Esophagus squamous epithelium (tissue), 5 donors: ENCODE measurements around the gene FCHSD1. TPM values are rescaled to one million over a fixed set of nuclear protein-coding genes. Genes with fewer than 3 reads are reported as not detected.

Experiments
- DNase-seq: peaks from one replicate; lab custom pipeline; 2025; lab: John Stamatoyannopoulos, UW
- H3K27ac ChIP-seq, 4 donors: fragments of 200-600 bp; sonication (generic); one replicate each; pipeline ENCODE4 v1.5.1; 2016 to 2019; ENCODE audit warnings: mild to moderate bottlenecking in 1 of 4
- H3K27me3 ChIP-seq, 4 donors: fragments of 200-600 bp; sonication (generic); 1 replicate in 3 of 4; 2 replicates in 1 of 4; pipeline versions ENCODE4 v1.5.1 to v1.6.0; 2017 to 2021; ENCODE audit warnings: antibody characterized with exemption in 1 of 4
- H3K36me3 ChIP-seq, 3 donors: fragments of 200-600 bp; sonication (generic); one replicate each; pipeline ENCODE4 v1.5.1; 2016 to 2019
- H3K4me1 ChIP-seq, 3 donors: fragments of 200-600 bp; sonication (generic); one replicate each; pipeline ENCODE4 v1.5.1; 2017 to 2019
- H3K4me3 ChIP-seq, 4 donors: fragments of 200-600 bp; sonication (generic); 1 replicate in 3 of 4; 2 replicates in 1 of 4; pipeline ENCODE4 v1.5.1; 2016 to 2019; ENCODE audit warnings: mild to moderate bottlenecking in 2 of 4, moderate library complexity in 1 of 4
- H3K9me3 ChIP-seq, 3 donors: fragments of 200-600 bp; sonication (generic); one replicate each; pipeline ENCODE4 v1.5.1; 2016 to 2019
- CTCF ChIP-seq, 6 experiments: fragments of 450-650 bp in 4 of 6; fragments of 200-600 bp in 2 of 6; sonication (generic) in 2 of 6; IDR thresholded peaks; one replicate each; pipeline ENCODE4 v1.5.1; 2016 to 2019; ENCODE audit warnings: antibody characterized with exemption in 6 of 6, mild to moderate bottlenecking in 4 of 6, moderate library complexity in 4 of 6
- POLR2A ChIP-seq, 4 donors: fragments of 450-650 bp; IDR thresholded peaks; one replicate each; pipeline ENCODE4 v1.6.1; 2017; ENCODE audit warnings: antibody characterized with exemption in 4 of 4, mild to moderate bottlenecking in 4 of 4, moderate library complexity in 3 of 4
- WGBS, 2 donors: methylation state at CpG; one replicate each; pipeline ENCODE4 v1.1.5; 2018; 5-methylcytosine and 5-hydroxymethylcytosine counted together
- intact Hi-C: fragments of 100-400 bp; cut with DNase I; formaldehyde crosslinking; loops from one replicate; pipeline ENCODE4 v1.15.0; 2022
- total RNA-seq, 4 donors: library from RNA; depleted of rRNA; stranded (reverse); fragments of >200 nt; gene quantifications; one replicate each; pipeline ENCODE4 v1.1.0, GENCODE V29; 2016
- donor health status: DM: yes; HTN: yes; CAD: no.

Gene FCHSD1
- total RNA-seq, 4 donors from 2014 or later: 6.0 to 27.7 (median 10.4) TPM

GRCh38 chr5:141691286-141691866, 40.2 kb upstream of the FCHSD1 start:
- Histone ChIP-seq H3K4me1 (peaks cover 6 to 19% (median 6%) of the 10 kb centered on the region in 3 donors), H3K4me3 (no peak overlapping the region), H3K9me3 (no peaks in the 10 kb centered on the region), H3K27me3 (peaks cover 0 to 32% (median 0%) of the 10 kb centered on the region in 4 donors), H3K36me3 (no peaks in the 10 kb centered on the region), H3K27ac (no peak overlapping the region)
- no peak for DNase-seq
- WGBS, 2 donors: 67 to 71% methylated on average over 9 of the region's 9 CpGs
- intact Hi-C loops: loop anchor here (5.0 kb wide), 1 partner anchor 271 kb away; no protein-coding TSS in a partner anchor
- TF ChIP-seq CTCF (IDR thresholded peaks at IDR 0.05): no peak
- TF ChIP-seq POLR2A (IDR thresholded peaks at IDR 0.05): no peak

- Histone ChIP-seq H3K27ac (no peak overlapping the region), H3K9me3 (no peaks in the 10 kb centered on the region), H3K4me1 (peaks cover 8 to 22% (median 10%) of the 10 kb centered on the region in 3 donors), H3K27me3 (peaks cover 0 to 28% (median 0%) of the 10 kb centered on the region in 4 donors), H3K4me3 (no peak overlapping the region), H3K36me3 (no peaks in the 10 kb centered on the region)
- no peak for DNase-seq
- no peak for TF ChIP-seq CTCF (IDR thresholded peaks at IDR 0.05)
- WGBS, 2 donors: 67 to 72% methylated on average over 3 of the region's 3 CpGs
- intact Hi-C loops: no loop called here
Measured at GRCh38 chr5:141686648-141687416, 35.6 kb upstream of the FCHSD1 start.

- intact Hi-C loops: no loop called here
- 77 to 86% methylated on average over 1 of the region's 1 CpG for WGBS, 2 donors
- Histone ChIP-seq H3K27me3 (peaks cover 0 to 19% (median 0%) of the 10 kb centered on the region in 4 donors), H3K27ac (no peak overlapping the region), H3K9me3 (no peaks in the 10 kb centered on the region), H3K4me3 (no peak overlapping the region), H3K4me1 (peaks cover 17 to 32% (median 18%) of the 10 kb centered on the region in 3 donors), H3K36me3 (no peaks in the 10 kb centered on the region)
- DNase-seq: no peak
- TF ChIP-seq POLR2A (IDR thresholded peaks at IDR 0.05) (no peak), CTCF (IDR thresholded peaks at IDR 0.05) (no peak)
Measured at GRCh38 chr5:141685591-141685990, 34.4 kb upstream of the FCHSD1 start.

- intact Hi-C loops: no loop called here
- no peak overlapping the region for H3K27ac ChIP-seq
- no peak for DNase-seq
Measured at GRCh38 chr5:141683596-141684141, 32.5 kb upstream of the FCHSD1 start.

More at GRCh38 chr5:141683596-141684141, 32.5 kb upstream of the FCHSD1 start:
- no peak overlapping the region for H3K4me3 ChIP-seq
- no peaks in the 10 kb centered on the region for H3K36me3 ChIP-seq
- H3K4me1 ChIP-seq: peaks cover 17 to 48% (median 18%) of the 10 kb centered on the region in 3 donors
- no peak for TF ChIP-seq POLR2A (IDR thresholded peaks at IDR 0.05)
- no peak for TF ChIP-seq CTCF (IDR thresholded peaks at IDR 0.05)
- peaks cover 0 to under 1% (median 0%) of the 10 kb centered on the region in 4 donors for H3K27me3 ChIP-seq
- H3K9me3 ChIP-seq: no peaks in the 10 kb centered on the region
